GM21723 (cell line): ENCODE measurements around the gene CD160.
"Not testable (repeated sequence)": the region's sequence is repeated elsewhere in the genome, so short reads cannot be mapped to it uniquely, and the experiment has no call there.

ENCODE experiments used
- ATAC-seq: cut with Tn5 transposase; IDR thresholded peaks from one replicate; pipeline ENCODE4 v1.9.1; 2021; ENCODE audit warnings: mild to moderate bottlenecking, moderate library complexity; ENCODE audit not compliant: unreplicated experiment

CD160 gene

DNA sequence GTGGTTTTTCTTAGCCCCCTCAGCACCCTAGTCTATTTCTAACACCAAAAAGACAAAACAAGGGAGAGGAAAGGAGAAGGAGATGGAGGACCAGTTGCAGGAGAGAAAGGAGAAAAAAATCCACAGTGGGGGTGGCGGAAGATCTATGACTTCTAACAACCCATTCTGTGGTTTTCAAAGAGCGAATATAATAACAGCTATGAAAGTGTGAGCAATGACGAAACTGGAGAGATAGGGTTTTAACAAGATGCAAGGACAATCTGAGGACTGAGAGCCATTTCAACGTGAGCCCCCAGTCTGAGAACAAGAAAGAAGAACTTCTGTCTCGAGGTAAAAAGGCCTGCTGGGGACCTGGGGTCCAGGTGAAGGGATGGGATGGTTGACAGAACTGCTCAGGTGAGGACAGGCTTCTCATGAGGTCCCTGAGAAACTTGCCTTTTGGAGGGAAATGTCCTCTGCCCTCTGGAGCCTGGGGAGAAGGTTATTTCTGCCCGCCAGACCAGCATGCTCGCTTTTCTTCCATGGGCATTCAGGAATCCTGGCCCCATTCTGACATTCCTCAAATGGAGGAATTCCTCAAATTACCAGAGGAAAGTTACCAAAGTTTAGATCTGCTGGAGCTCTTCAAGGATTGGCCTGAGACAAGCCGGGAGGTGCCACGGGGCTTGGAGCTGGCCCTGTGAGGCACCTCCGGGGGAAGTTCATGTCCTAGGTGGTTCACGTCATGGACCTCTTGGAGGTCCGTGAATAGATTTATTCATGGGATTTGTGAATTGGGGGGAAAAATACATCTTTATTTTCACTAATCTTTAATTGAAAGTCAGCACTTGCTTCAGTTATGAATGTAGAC is at the start of gene CD160:
Gene CD160 (plus strand): TSS at position 270 of the 850 bp plus-strand sequence. CDS start 8,829 bp downstream, outside the sequence.
- ATAC-seq: no peak

DNA sequence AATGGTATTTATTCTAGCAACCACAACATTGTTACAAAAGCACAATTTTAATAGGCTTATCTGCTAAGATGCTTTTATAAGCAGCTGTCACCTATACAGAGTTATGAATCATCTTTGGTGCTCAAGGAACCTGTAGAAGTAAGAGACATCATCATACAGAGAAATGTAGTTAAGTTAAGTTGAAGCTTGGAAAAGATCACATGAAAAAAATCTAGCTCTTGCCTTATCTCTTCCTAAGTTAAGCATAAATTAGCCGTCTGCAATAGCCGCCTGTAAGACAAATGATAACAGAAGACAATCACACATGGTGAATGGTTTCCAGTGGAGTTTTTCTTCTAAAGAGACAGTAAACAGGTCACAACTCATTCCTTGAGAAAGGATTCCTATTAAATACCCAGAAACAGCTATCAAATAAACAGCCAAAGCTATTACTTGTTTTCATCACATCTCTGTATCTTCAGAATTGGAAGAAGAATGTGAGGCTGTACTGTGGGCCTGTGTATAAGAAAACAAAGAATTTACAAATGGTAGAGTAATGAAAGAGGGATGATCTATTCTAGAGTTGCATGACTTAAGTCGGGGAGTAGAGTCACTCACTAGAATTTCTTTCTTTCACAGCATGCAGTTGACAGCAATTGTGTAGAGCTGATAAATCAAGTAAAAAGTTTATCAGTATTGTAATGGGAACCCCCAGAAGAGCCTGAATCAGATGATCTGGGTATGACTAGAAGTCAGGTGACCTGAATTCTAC is 48.1 kb upstream of the CD160 start:
- not testable (repeated sequence) for ATAC-seq

DNA sequence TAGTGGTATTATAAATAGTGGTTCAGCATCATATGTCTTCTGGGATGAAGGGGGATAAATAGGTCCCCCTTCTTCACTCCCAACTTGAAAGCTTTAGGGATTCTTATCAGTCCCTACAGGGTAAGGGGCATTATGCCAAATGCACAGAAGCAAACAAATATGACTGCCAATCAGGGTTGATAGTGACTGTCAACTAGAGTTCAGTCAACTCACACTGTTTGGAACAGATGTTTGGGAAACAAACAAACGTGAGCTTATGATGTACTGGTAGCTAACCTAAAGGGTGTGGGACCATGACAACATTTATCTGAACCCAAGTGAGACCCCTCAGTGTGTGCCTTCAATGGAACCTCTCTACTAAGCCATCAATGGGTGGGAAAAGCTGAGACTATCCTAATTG is 46.1 kb upstream of the CD160 start:
- not testable (repeated sequence) for ATAC-seq

GRCh38 chr1:145684858-145685257 is 34.4 kb upstream of the CD160 start:
- not testable (repeated sequence) for ATAC-seq

- not testable (repeated sequence) for ATAC-seq
These were observed 33.2 kb upstream of the CD160 start for GRCh38 chr1:145686078-145686477.

DNA sequence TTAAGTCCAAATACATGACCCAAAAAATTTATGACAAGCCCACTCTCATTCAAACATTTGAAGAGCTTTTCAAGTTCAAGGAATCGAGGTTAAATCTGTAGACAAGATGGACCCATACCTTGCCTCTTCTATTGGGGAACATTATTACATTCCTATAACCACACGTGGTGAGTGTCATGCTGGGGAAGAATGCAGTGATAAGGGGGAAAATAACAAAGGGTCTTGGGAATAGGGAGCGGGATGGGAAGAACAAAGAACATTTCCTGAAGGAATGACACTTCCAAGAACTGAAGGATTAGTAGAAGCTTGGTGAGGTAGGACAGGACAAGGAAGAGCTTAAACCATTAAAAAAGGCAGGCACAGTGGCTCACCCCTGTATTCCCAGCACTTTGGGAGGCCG is 31.0 kb upstream of the CD160 start:
- no peak for ATAC-seq

DNA sequence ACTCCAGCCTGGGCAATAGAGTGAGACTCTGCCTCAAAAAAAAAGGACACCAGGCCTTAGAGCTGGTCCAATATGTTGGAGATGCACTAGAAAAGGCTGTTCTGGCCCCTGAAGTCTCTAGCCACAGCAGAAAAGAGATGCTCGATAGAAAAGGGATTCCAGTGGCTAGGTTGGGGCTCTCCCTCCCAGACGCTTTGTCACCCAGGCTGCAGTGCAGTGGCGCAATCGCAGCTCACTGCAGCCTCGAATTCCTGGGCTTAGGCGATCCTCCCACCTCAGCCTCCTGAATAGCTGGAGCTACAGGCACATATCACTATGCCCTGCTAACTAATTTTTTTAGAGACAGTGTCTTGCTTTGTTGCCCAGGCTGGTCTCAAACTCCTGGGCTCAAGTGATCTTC is 30.4 kb upstream of the CD160 start:
- no peak for ATAC-seq

DNA sequence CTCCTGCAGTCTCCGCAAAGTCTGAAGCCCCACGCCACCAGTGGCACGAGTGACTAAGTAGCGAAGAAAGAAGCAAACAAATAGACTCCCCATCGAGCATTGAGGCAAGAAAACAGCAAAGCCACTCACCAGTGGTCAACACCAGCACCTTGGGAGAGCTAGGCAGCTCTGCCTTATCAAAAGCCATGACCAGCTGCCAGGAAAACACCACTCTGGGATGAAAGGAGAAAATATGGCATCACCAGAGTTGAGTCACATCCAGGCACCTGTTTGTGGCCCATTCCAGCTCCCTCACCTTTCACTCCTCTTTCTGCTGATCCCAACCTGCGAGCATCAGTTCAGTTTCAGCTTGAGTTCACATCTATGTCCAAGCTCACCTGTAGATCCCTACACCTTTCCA is 29.4 kb upstream of the CD160 start:
- ATAC-seq: no peak

DNA sequence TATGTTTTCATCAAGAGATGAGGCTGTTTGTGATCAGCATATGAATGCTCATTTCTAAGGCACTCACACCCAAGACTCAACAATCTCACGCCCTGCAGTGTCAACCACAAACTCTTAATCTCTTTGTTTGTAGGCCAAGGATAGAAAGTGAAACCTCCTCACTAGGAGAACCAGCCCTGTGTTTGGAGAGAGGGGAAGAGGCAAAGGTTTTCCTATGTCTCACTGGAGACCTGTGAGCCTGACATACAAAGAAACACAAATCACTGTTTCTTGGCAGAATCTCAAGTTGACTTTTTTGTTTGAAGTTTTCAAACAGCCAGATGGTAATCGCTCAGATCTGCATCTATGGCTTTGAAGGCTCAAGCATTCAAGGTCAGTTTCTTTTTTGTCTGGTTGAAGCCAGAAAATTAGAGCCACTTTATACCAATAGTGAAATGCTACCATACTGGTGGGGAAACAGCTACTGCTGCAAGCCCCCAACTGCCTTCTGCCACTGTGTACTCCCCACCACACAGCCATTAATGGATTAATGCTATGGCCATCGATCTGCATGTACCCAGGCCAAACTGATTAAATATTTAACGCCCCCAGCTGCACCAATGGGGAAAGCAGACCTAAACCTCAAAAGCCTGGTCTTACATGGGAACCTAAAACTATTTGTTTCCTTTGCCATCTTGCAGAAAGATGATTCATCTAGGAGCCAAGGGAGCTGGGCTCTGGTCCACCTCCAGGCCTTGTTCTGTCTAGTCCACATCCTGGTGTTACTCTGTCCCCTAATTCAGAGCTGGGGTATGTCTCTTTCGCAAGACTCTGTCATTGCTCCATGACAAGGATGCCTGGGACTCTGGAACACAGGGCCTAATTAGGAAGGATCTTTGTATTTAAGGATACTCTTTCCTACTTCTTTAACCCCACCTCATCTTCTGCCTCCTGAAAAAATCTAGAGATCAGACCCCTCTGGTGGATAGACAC is 28.4 kb upstream of the CD160 start:
- ATAC-seq: peak; percentile 78

DNA sequence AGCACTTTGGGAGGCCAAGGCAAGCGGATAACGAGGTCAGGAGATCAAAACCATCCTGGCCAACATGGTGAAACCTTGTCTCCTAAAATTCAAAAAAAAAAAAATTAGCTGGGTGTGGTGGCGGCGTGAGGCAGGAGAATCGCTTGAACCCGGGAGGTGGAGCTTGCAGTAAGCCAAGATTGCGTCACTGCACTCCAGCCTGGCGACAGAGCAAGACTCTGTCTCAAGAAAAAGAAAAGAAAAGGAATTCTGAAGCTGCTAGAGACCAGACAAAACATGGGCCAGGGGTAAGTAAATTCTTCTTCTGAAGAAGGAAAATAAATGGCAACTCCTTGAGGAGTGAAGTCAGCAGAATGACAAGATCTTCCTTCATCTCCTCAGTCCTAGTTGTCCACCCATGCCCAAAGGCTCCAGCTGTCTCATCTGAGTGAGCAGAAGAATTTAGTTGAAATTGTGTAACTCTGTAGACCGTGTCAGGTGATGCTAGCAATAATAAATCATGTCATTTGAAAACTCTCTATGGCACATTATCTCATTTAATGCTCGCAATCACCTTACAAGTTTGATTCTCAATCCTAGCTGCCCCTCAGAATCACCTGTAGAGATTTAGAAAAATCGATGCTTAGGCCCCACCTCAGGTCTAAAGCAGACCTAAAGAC is 26.4 kb upstream of the CD160 start:
- ATAC-seq: no peak

GRCh38 chr1:145695821-145696629 is 23.3 kb upstream of the CD160 start:
- ATAC-seq: no peak

- no peak for ATAC-seq
These were observed 22.7 kb upstream of the CD160 start for GRCh38 chr1:145696630-145696960.

DNA sequence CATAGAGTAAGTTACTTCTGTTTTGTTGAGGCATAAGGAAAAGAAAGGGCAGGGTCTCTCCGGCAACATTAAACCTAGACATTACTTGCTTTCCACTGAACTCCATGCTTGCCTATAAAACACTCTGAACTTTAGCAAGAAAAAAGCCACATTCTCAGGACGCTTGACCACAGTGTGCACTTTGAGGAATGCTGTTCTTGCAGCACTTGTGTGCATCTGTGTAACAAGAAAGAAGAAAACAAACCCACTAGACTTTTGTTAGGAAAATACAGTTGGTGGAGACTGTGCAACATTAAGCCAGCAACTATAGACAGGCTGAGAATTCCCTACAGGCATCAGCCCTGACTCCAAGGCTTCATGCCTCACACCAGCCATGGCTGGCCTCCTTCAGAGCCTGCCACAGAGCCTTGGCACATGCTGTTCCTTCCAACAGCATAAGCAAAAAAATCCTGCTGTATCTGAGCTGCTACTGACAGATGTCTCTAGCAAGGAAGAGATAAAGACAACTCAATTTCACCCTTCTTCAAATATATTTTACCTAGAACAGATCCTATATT is 17.9 kb upstream of the CD160 start:
- ATAC-seq: no peak

DNA sequence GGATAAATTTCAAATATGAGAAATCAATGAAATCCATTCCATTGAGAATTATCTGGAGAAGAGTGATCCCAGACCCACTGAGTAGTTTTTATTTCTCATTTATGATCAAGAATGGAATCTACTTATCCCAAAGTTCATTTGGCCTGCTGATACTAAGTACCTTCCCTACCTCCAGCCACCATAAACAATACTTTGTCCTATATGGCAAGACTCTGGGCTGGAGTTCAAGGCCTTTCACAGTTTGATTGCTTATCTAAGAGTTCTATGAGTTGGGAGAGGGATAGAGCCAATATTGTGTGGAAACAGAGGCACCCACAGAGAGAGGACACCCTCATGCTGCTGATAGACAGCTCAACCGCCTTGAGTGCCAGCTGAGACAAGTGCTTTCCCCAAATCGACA is 17.2 kb upstream of the CD160 start:
- no peak for ATAC-seq

GRCh38 chr1:145702826-145703225 is 16.5 kb upstream of the CD160 start:
- ATAC-seq: no peak

DNA sequence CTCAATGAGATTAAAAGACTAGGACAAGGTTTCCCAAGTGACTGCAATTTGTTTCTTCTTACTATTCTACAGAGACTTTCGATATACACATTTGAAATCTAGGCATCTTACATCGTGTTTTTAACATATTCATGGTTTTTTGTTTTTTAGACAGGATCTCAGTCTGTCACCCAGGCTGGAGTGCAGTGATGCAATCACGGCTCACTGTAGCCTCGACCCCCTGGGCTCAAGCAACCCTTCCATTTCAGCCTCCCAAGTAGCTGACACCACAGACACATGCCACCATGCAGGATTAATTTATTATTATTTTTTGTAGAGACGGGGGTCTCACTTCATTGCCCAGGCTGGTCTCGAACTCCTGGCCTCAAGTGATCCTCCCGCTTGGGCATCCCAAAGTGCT is 13.7 kb upstream of the CD160 start:
- no peak for ATAC-seq

- no peak for ATAC-seq
These were observed 13.1 kb upstream of the CD160 start for GRCh38 chr1:145706086-145706664.

GRCh38 chr1:145707183-145707867 is 12.0 kb upstream of the CD160 start, which contains the start of gene PDZK1:
TSS of gene PDZK1 (minus strand) at chr1:145707368. CDS start at chr1:145688021, 19,347 bp downstream.
- ATAC-seq: no peak
